ENCODE results near the gene SMYD5. TPM values are rescaled to one million over a fixed set of nuclear protein-coding genes. Genes with fewer than 3 reads are reported as not detected.

The SMYD5 gene
- total RNA-seq, 1 experiment from 2014 or later: 37.4 TPM

GRCh38 chr2:73203055-73203681 is 10.9 kb upstream of the SMYD5 start (continued):
- TF ChIP-seq, protein P1, sequence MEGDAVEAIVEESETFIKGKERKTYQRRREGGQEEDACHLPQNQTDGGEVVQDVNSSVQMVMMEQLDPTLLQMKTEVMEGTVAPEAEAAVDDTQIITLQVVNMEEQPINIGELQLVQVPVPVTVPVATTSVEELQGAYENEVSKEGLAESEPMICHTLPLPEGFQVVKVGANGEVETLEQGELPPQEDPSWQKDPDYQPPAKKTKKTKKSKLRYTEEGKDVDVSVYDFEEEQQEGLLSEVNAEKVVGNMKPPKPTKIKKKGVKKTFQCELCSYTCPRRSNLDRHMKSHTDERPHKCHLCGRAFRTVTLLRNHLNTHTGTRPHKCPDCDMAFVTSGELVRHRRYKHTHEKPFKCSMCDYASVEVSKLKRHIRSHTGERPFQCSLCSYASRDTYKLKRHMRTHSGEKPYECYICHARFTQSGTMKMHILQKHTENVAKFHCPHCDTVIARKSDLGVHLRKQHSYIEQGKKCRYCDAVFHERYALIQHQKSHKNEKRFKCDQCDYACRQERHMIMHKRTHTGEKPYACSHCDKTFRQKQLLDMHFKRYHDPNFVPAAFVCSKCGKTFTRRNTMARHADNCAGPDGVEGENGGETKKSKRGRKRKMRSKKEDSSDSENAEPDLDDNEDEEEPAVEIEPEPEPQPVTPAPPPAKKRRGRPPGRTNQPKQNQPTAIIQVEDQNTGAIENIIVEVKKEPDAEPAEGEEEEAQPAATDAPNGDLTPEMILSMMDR (IDR thresholded peaks at IDR 0.05 in 2 of 3, conservative IDR thresholded peaks at IDR 0.05 in 1 of 3; ENCODE audit: borderline replicate concordance in 1 of 3, insufficient read depth in 1 of 3, low read depth in 2 of 3, low read length in 2 of 3): no peak
- TF ChIP-seq, protein P2, sequence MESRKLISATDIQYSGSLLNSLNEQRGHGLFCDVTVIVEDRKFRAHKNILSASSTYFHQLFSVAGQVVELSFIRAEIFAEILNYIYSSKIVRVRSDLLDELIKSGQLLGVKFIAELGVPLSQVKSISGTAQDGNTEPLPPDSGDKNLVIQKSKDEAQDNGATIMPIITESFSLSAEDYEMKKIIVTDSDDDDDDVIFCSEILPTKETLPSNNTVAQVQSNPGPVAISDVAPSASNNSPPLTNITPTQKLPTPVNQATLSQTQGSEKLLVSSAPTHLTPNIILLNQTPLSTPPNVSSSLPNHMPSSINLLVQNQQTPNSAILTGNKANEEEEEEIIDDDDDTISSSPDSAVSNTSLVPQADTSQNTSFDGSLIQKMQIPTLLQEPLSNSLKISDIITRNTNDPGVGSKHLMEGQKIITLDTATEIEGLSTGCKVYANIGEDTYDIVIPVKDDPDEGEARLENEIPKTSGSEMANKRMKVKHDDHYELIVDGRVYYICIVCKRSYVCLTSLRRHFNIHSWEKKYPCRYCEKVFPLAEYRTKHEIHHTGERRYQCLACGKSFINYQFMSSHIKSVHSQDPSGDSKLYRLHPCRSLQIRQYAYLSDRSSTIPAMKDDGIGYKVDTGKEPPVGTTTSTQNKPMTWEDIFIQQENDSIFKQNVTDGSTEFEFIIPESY (IDR thresholded peaks at IDR 0.05; ENCODE audit: extremely low read depth, insufficient replicate concordance, low read length): no peak
- no peak for TF ChIP-seq YY1 (IDR thresholded peaks at IDR 0.05; ENCODE audit: extremely low read depth, insufficient replicate concordance, low read depth, low read length)
- no peak for TF ChIP-seq CEBPB (IDR thresholded peaks at IDR 0.05; ENCODE audit: low read depth)
- TF ChIP-seq JUND (IDR thresholded peaks at IDR 0.05): no peak
- no peak for TF ChIP-seq SIN3A (IDR thresholded peaks at IDR 0.05; ENCODE audit: low read depth)

GRCh38 chr2:73205611-73206010 is 8.4 kb upstream of the SMYD5 start:
- no peak for DNase-seq (ENCODE audit: low read depth, low spot score)
- no TSS peak for BruUV-seq (replicated peaks)
- Histone ChIP-seq H2AFZ (ENCODE audit: low read depth, low read length, poor library complexity, severe bottlenecking) (no peak overlapping the region), H3K79me2 (ENCODE audit: insufficient read depth, low read length) (no peaks in the 10 kb centered on the region), H3K36me3 (ENCODE audit: control insufficient read depth in 1 of 2, insufficient read depth in 2 of 2, low read length in 2 of 2) (no peaks in the 10 kb centered on the region), H3K27me3 (ENCODE audit: insufficient read depth, low read length) (no peaks in the 10 kb centered on the region), H3K4me3 (replicated peaks in 1 of 2; ENCODE audit: low read depth in 1 of 2, low read length in 2 of 2) (no peak overlapping the region), H3K9me2 (ENCODE audit: insufficient read depth) (no peaks in the 10 kb centered on the region), H3K27ac (ENCODE audit: low read depth, low read length) (no peak overlapping the region), H3K4me1 (ENCODE audit: control insufficient read depth in 1 of 2, insufficient read depth in 2 of 2, low read length in 2 of 2) (peaks cover 0 to 5% of the 10 kb centered on the region in 2 experiments; a peak in 2 of 4 replicates), H4K20me1 (ENCODE audit: insufficient read depth) (no peaks in the 10 kb centered on the region), H3K9ac (ENCODE audit: low read length) (no peak overlapping the region), H3K4me2 (ENCODE audit: low read length) (no peak overlapping the region), H3K9me3 (ENCODE audit: control insufficient read depth in 1 of 2, insufficient read depth in 1 of 2, low read depth in 1 of 2, low read length in 2 of 2) (no peaks in the 10 kb centered on the region)
- TF ChIP-seq, protein P3, sequence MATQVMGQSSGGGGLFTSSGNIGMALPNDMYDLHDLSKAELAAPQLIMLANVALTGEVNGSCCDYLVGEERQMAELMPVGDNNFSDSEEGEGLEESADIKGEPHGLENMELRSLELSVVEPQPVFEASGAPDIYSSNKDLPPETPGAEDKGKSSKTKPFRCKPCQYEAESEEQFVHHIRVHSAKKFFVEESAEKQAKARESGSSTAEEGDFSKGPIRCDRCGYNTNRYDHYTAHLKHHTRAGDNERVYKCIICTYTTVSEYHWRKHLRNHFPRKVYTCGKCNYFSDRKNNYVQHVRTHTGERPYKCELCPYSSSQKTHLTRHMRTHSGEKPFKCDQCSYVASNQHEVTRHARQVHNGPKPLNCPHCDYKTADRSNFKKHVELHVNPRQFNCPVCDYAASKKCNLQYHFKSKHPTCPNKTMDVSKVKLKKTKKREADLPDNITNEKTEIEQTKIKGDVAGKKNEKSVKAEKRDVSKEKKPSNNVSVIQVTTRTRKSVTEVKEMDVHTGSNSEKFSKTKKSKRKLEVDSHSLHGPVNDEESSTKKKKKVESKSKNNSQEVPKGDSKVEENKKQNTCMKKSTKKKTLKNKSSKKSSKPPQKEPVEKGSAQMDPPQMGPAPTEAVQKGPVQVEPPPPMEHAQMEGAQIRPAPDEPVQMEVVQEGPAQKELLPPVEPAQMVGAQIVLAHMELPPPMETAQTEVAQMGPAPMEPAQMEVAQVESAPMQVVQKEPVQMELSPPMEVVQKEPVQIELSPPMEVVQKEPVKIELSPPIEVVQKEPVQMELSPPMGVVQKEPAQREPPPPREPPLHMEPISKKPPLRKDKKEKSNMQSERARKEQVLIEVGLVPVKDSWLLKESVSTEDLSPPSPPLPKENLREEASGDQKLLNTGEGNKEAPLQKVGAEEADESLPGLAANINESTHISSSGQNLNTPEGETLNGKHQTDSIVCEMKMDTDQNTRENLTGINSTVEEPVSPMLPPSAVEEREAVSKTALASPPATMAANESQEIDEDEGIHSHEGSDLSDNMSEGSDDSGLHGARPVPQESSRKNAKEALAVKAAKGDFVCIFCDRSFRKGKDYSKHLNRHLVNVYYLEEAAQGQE (IDR thresholded peaks at IDR 0.05; ENCODE audit: low read depth): no peak
- TF ChIP-seq CEBPB (IDR thresholded peaks at IDR 0.05; ENCODE audit: low read depth) (no peak), CBX3 (IDR thresholded peaks at IDR 0.05; ENCODE audit: low read depth) (no peak), POLR2AphosphoS5 (IDR thresholded peaks at IDR 0.05; ENCODE audit: low read depth, low read length) (no peak)
- POLR2A ChIA-PET: interaction anchor here (0.9 kb wide), 1 partner anchor 28 kb away, joined by 3 read pairs; the partner anchor contains the start of gene PRADC1
- CTCF ChIA-PET: no interaction called here
- intact Hi-C loops (cut with micrococcal nuclease): no loop called here
- RAD21 ChIA-PET (ENCODE audit: low non-redundant PET in 1 of 2, low total read pairs in 2 of 2, uncharacterized antibody in 2 of 2, unreplicated experiment in 2 of 2): no interaction called here
- ATAC-seq: no peak
